Gastroesophageal sphincter (tissue), 3 donors: ENCODE measurements around the gene SLC39A11.

Experiments
- CTCF ChIP-seq, 4 experiments: fragments of 200-600 bp in 2 of 4; fragments of 450-650 bp in 2 of 4; sonication (generic) in 1 of 4; IDR thresholded peaks; one replicate each; pipeline ENCODE4 v1.5.1; 2017 to 2019; ENCODE audit warnings: antibody characterized with exemption in 4 of 4, mild to moderate bottlenecking in 2 of 4, moderate library complexity in 2 of 4
- EP300 ChIP-seq: sonication (generic); formaldehyde crosslinking; IDR thresholded peaks from one replicate; pipeline ENCODE4 v1.6.1; 2017; ENCODE audit warnings: antibody characterized with exemption, mild to moderate bottlenecking
- POLR2A ChIP-seq, 2 donors: fragments of 450-650 bp; IDR thresholded peaks; one replicate each; pipeline ENCODE4 v1.6.1; 2017; ENCODE audit warnings: antibody characterized with exemption in 2 of 2, mild to moderate bottlenecking in 2 of 2, moderate library complexity in 1 of 2
- POLR2AphosphoS5 ChIP-seq: sonication (generic); formaldehyde crosslinking; IDR thresholded peaks from one replicate; pipeline ENCODE4 v1.6.1; 2017; ENCODE audit warnings: antibody characterized with exemption

- TF ChIP-seq POLR2AphosphoS5 (no peak), CTCF (IDR thresholded peaks at IDR 0.05) (no peak), POLR2A (IDR thresholded peaks at IDR 0.05) (no peak), EP300 (no peak)
Measured at GRCh38 chr17:72977771-72978417, 114.6 kb downstream of the SLC39A11 start.
